ENCODE data around the gene CDH16.

DNA sequence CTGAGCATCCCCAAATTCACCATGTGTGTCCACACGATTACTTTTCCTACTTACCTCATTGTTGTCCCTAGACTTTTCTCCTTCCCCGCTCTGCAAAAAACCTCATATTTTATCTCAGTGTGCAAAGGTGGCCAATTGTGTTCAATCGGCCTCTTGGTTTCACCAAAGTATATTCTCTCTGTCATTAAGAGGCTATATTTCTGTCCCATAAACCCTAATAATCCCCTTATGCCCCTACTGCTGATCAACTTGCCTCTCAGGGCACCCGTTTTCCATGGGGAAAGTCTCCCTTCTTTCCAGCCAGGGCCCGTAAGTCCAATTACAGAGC, 28.3 kb upstream of the CDH16 start:
- TF ChIP-seq, protein P1, sequence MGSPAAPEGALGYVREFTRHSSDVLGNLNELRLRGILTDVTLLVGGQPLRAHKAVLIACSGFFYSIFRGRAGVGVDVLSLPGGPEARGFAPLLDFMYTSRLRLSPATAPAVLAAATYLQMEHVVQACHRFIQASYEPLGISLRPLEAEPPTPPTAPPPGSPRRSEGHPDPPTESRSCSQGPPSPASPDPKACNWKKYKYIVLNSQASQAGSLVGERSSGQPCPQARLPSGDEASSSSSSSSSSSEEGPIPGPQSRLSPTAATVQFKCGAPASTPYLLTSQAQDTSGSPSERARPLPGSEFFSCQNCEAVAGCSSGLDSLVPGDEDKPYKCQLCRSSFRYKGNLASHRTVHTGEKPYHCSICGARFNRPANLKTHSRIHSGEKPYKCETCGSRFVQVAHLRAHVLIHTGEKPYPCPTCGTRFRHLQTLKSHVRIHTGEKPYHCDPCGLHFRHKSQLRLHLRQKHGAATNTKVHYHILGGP (tag by site-specific recombination; IDR thresholded peaks at IDR 0.05): no peak
- TF ChIP-seq CTCF (tag by site-specific recombination; IDR thresholded peaks at IDR 0.05) (no peak), ZNF138 (tag by site-specific recombination; IDR thresholded peaks at IDR 0.05; ENCODE audit: borderline replicate concordance) (no peak), ZNF600 (tag by site-specific recombination; IDR thresholded peaks at IDR 0.05) (no peak), ZNF555 (tag by site-specific recombination; conservative IDR thresholded peaks at IDR 0.05) (no peak)

Data from HEK293 (cell line).